CD14-positive monocyte (primary cell): Measurements from ENCODE around the gene CD8B. TPM values are rescaled to one million over a fixed set of nuclear protein-coding genes. Genes with fewer than 3 reads are reported as not detected.

ENCODE experiments used
- DNase-seq, 3 donors: peaks; one replicate each; pipeline ENCODE4 v3.0.0-alpha.2; 2011 to 2022
- H2AFZ ChIP-seq: 2 replicates; pipeline ENCODE4 v1.6.0; 2012; ENCODE audit warnings: mild to moderate bottlenecking, low read depth, low read length, inconsistent platforms; ENCODE audit not compliant: insufficient read depth, poor library complexity, severe bottlenecking
- H3K27ac ChIP-seq, 2 donors: 1 replicate in 1 of 2; 2 replicates in 1 of 2; pipeline ENCODE4 v1.5.1; 2012 to 2013; ENCODE audit warnings: low read length in 2 of 2, control low read depth in 1 of 2, inconsistent platforms in 1 of 2, low read depth in 1 of 2, mild to moderate bottlenecking in 1 of 2
- H3K27me3 ChIP-seq, 2 donors: one replicate each; pipeline versions ENCODE4 v1.6.0 to v1.6.1; 2011 to 2013; ENCODE audit warnings: low read length in 2 of 2; ENCODE audit not compliant: control insufficient read depth in 2 of 2, insufficient read depth in 2 of 2
- H3K36me3 ChIP-seq, 2 donors: replicated peaks in 1 of 2; 1 replicate in 1 of 2; 2 replicates in 1 of 2; pipeline versions ENCODE4 v1.5.1 to v1.6.1; 2012 to 2013; ENCODE audit warnings: low read length in 2 of 2, control low read depth in 1 of 2, inconsistent platforms in 1 of 2, mild to moderate bottlenecking in 1 of 2; ENCODE audit not compliant: insufficient read depth in 2 of 2, control insufficient read depth in 1 of 2
- H3K4me1 ChIP-seq, 2 donors: 1 replicate in 1 of 2; 2 replicates in 1 of 2; pipeline versions ENCODE4 v1.5.1 to v1.6.1; 2012 to 2013; ENCODE audit warnings: low read length in 2 of 2, control low read depth in 1 of 2, inconsistent platforms in 1 of 2, mild to moderate bottlenecking in 1 of 2, moderate library complexity in 1 of 2; ENCODE audit not compliant: insufficient read depth in 2 of 2, control insufficient read depth in 1 of 2
- H3K4me2 ChIP-seq: replicated peaks from 2 replicates; pipeline ENCODE3; 2012; ENCODE audit warnings: low read length, moderate library complexity, mild to moderate bottlenecking; ENCODE audit not compliant: poor library complexity, severe bottlenecking; ENCODE audit errors: extremely low read depth
- H3K4me3 ChIP-seq, 3 experiments: fragments of 200-600 bp in 1 of 3; sonication (generic) in 1 of 3; replicated peaks in 1 of 3; 1 replicate in 2 of 3; 2 replicates in 1 of 3; pipeline ENCODE4 v1.5.1; 2011 to 2013; ENCODE audit warnings: low read length in 3 of 3, mild to moderate bottlenecking in 3 of 3, control low read depth in 2 of 3, low read depth in 2 of 3, inconsistent platforms in 1 of 3, moderate library complexity in 1 of 3
- H3K79me2 ChIP-seq: 2 replicates; pipeline ENCODE4 v1.6.0; 2012; ENCODE audit warnings: mild to moderate bottlenecking, control low read depth, inconsistent platforms, low read length, moderate library complexity; ENCODE audit not compliant: insufficient read depth
- H3K9ac ChIP-seq: 2 replicates; pipeline ENCODE4 v1.6.0; 2017; ENCODE audit warnings: low read length, mild to moderate bottlenecking; ENCODE audit not compliant: insufficient read depth, poor library complexity, severe bottlenecking
- H3K9me3 ChIP-seq, 2 donors: replicated peaks in 1 of 2; 1 replicate in 1 of 2; 2 replicates in 1 of 2; pipeline versions ENCODE4 v1.5.1 to v1.6.1; 2012 to 2013; ENCODE audit warnings: low read length in 2 of 2, control low read depth in 1 of 2; ENCODE audit not compliant: control insufficient read depth in 1 of 2, insufficient read depth in 1 of 2
- H4K20me1 ChIP-seq: 2 replicates; pipeline ENCODE4 v1.6.0; 2012; ENCODE audit warnings: mild to moderate bottlenecking, low read length, control low read depth, moderate library complexity; ENCODE audit not compliant: insufficient read depth
- H3K27ac Mint-ChIP-seq, 7 donors: one replicate each; pipeline ENCODE4 v1.8.0; 2020; ENCODE audit warnings: mild to moderate bottlenecking in 7 of 7, mixed read lengths in 7 of 7, moderate library complexity in 6 of 7, inconsistent platforms in 2 of 7
- H3K27me3 Mint-ChIP-seq, 3 donors: one replicate each; pipeline ENCODE4 v1.8.0; 2021 to 2022; ENCODE audit warnings: low read depth in 3 of 3, mild to moderate bottlenecking in 3 of 3, mixed read lengths in 3 of 3, moderate library complexity in 3 of 3, inconsistent platforms in 1 of 3
- H3K36me3 Mint-ChIP-seq, 2 donors: one replicate each; pipeline ENCODE4 v1.8.0; 2020; ENCODE audit warnings: mixed read lengths in 2 of 2, inconsistent platforms in 1 of 2, mild to moderate bottlenecking in 1 of 2
- H3K4me1 Mint-ChIP-seq: one replicate; pipeline ENCODE4 v1.8.0; 2020; ENCODE audit warnings: mild to moderate bottlenecking, mixed read lengths
- H3K4me3 Mint-ChIP-seq, 2 donors: one replicate each; pipeline ENCODE4 v1.8.0; 2020; ENCODE audit warnings: mild to moderate bottlenecking in 2 of 2, mixed read lengths in 2 of 2, moderate library complexity in 1 of 2
- H3K9me3 Mint-ChIP-seq, 7 donors: one replicate each; pipeline ENCODE4 v1.8.0; 2020 to 2022; ENCODE audit warnings: mixed read lengths in 7 of 7, mild to moderate bottlenecking in 6 of 7, moderate library complexity in 6 of 7, inconsistent platforms in 2 of 7
- CTCF ChIP-seq: fragments of 200-600 bp; IDR thresholded peaks from one replicate; pipeline ENCODE4 v1.8.0; 2022; ENCODE audit warnings: antibody characterized with exemption, mild to moderate bottlenecking
- WGBS: methylation state at CpG from one replicate; pipeline ENCODE4 v1.1.5; 2013; ENCODE audit warnings: missing lambda C conversion rate; ENCODE audit not compliant: insufficient coverage; 5-methylcytosine and 5-hydroxymethylcytosine counted together
- intact Hi-C, 2 donors: fragments of 100-400 bp; cut with micrococcal nuclease; formaldehyde crosslinking; loops; one replicate each; pipeline versions ENCODE4 v1.15.0 to v1.15.1; 2023
- polyA plus RNA-seq, 3 donors: library from polyadenylated mRNA; depleted of rRNA in 1 of 3; unstranded in 2 of 3; stranded (reverse) in 1 of 3; fragments of 300-500 nt in 2 of 3; fragments of >200 nt in 1 of 3; fragmentation: Illumina TruSeq in 2 of 3; gene quantifications; 1 replicate in 2 of 3; 2 replicates in 1 of 3; pipeline ENCODE4 v1.2.3, GENCODE V29; 2012 to 2021

CD8B gene
- polyA plus RNA-seq, 3 donors = 1.5 to 1.6 TPM; not detected in 1

GRCh38 chr2:86831537-86831936 is 30.1 kb downstream of the CD8B start:
- H3K9me3 Mint-ChIP-seq = peaks cover 0 to 1% (median 0%) of the 10 kb centered on the region in 7 donors
- Histone ChIP-seq H4K20me1 (no peaks in the 10 kb centered on the region), H3K36me3 (no peaks in the 10 kb centered on the region), H3K4me1 (peaks cover 1 to 4% of the 10 kb centered on the region in 2 donors), H3K4me2 (no peak overlapping the region), H2AFZ (no peak overlapping the region), H3K9me3 (no peaks in the 10 kb centered on the region), H3K4me3 (no peak overlapping the region), H3K9ac (no peak overlapping the region), H3K27me3 (no peaks in the 10 kb centered on the region), H3K79me2 (no peaks in the 10 kb centered on the region), H3K27ac (no peak overlapping the region)
- no peak for TF ChIP-seq CTCF
- peak overlapping the region in 1 of 7 donors; percentile 44 for H3K27ac Mint-ChIP-seq
- DNase-seq = no peak
- peaks cover 7% of the 10 kb centered on the region for H3K4me1 Mint-ChIP-seq
- intact Hi-C loops = no loop called here
- H3K27me3 Mint-ChIP-seq = peaks cover 0 to 3% (median 3%) of the 10 kb centered on the region in 3 donors
- H3K36me3 Mint-ChIP-seq = no peaks in the 10 kb centered on the region
- 70% methylated on average over 2 of the region's 2 CpGs for WGBS
- H3K4me3 Mint-ChIP-seq = no peak overlapping the region

DNA sequence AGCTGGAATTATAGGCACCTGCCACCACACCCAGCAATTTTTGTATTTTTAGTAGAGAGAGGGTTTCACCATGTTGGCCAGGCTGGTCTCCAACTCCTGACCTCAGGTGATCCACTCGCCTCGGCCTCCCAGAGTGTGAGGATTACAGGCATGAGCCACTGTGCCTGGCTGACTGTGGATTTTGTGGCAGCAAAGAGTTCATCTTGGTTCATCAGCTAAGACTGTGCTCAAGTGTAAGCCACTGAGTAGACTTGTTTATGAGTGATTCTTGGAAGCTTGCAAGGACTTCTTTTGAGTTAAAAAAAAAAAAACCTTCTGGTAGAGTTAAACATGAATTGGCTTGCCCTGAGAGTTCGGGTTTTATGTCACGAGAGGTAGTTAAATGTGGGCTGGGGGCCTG is 34.7 kb downstream of the CD8B start:
- Mint-ChIP-seq H3K27ac (peak overlapping the region in 1 of 7 donors; percentile 37), H3K4me1 (peaks cover 3% of the 10 kb centered on the region), H3K27me3 (peaks cover 2 to 5% (median 4%) of the 10 kb centered on the region in 3 donors), H3K9me3 (peaks cover 0 to 11% (median 5%) of the 10 kb centered on the region in 7 donors), H3K4me3 (no peak overlapping the region), H3K36me3 (no peaks in the 10 kb centered on the region)
- WGBS = 92% methylated on average over 2 of the region's 4 CpGs
- no peak for DNase-seq
- peaks cover 2 to 3% of the 10 kb centered on the region in 2 donors for H3K9me3 ChIP-seq
- no peak overlapping the region for H2AFZ ChIP-seq
- H4K20me1 ChIP-seq = no peaks in the 10 kb centered on the region
- H3K27me3 ChIP-seq = no peaks in the 10 kb centered on the region
- no peak overlapping the region for H3K4me2 ChIP-seq
- no peak overlapping the region for H3K27ac ChIP-seq
- no peak overlapping the region for H3K9ac ChIP-seq
- intact Hi-C loops = no loop called here
- H3K4me1 ChIP-seq = no peaks in the 10 kb centered on the region
- no peak overlapping the region for H3K4me3 ChIP-seq
- H3K36me3 ChIP-seq = no peaks in the 10 kb centered on the region
- TF ChIP-seq CTCF = no peak
- H3K79me2 ChIP-seq = no peaks in the 10 kb centered on the region
